ENCODE data around the gene LTB4R.
A peak's percentile ranks its signal among the peaks of the same experiment; 100 is the strongest.
"Not testable (repeated sequence)": the region's sequence is repeated elsewhere in the genome, so short reads cannot be mapped to it uniquely, and the experiment has no call there.

LTB4R gene

GRCh38 chr14:24325041-24325530, 13.8 kb downstream of the LTB4R start:
- no peak for DNase-seq (ENCODE audit: low read depth)

- no peak for DNase-seq (ENCODE audit: low read depth)
Measured at GRCh38 chr14:24325963-24326362, 14.7 kb downstream of the LTB4R start.

DNA sequence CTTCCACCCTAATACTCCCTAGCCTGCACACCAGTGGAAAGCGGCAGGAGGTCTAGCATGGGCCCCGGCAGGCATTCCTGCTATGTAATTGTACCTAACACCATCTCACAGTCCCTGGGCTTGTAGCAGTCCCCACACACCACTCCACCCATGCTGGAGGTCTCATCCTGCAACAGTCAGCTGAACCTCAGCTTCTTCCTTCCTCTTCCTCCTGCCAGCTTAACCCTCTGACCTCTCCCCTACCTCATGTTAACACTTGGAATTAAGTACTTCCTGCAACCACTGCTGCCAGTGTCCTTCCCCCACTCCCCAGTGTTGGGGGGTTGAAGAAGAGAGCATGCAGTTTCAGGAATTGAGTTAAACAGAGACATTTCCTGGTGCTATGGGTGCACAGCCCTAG, 16.0 kb downstream of the LTB4R start:
- DNase-seq (ENCODE audit: low read depth): no peak

DNA sequence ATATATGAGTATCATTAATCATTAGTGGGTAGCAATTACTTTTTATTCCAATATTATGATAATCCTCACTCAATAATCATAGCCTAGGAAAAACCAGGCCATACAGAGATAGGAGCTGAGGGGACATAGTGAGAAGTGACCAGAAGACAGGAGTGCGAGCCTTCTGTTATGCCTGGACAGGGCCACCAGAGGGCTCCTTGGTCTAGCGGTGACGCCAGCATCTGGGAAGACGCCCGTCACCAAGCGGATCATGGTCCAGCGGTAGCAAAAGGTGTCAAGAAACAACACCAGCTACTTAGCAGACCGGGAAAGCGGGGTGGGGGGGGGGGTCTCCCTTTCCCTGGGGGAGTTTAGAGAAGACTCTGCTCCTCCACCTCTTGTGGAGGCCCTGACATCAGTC, 16.6 kb downstream of the LTB4R start:
- not testable (repeated sequence) for DNase-seq (ENCODE audit: low read depth)

DNA sequence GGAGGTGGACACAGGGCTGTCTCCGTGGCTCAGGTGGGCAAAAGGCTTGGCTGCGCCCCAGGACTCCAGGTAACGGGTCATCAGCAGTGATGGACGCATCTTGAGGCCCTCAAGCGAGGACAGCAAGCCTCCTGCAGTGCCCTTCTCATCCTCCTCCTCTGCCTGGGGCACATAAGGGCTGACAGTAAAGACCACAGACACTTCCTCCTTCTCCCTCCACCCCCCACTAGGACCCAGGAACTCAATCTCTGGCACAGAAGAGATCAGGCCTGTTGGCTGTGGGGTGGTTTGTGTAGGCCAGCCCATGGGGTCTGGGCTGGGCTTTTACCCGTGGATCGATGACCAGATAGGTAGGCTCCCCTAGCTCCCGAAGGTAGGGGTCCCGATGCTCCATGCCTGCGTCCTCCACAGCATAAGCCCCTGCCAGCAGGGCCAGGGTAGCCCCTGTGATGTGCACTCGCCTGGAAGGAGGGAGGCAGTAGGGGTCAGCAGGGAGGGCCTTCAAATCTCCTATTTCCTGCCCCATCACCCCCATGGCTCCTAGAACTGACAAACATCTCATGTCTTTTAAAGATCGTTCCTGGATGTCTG, 17.9 kb downstream of the LTB4R start:
- no peak for DNase-seq (ENCODE audit: low read depth)

DNA sequence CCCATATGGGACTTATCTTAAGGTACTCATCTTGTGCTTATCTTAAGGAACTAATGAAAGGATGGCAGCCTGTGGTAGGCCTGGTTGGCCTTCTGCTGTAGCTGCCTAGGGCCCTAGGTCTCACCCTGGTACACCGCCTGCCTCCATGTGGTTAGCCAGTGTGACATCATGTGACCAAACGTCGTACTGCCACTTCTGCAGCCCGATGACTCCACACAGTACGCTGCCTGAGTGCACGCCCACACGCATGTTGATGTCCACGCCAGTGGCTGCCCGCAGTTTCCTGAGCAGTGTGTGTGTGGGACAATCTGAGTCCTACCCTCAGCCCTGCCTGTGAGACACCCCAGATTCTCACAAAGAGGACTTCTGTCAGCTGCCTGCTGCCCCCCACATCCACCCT, 18.4 kb downstream of the LTB4R start:
- peak; percentile 72 for DNase-seq (ENCODE audit: low read depth)

- DNase-seq (ENCODE audit: low read depth): no peak
Measured at GRCh38 chr14:24330973-24331674, 19.8 kb downstream of the LTB4R start.

DNA sequence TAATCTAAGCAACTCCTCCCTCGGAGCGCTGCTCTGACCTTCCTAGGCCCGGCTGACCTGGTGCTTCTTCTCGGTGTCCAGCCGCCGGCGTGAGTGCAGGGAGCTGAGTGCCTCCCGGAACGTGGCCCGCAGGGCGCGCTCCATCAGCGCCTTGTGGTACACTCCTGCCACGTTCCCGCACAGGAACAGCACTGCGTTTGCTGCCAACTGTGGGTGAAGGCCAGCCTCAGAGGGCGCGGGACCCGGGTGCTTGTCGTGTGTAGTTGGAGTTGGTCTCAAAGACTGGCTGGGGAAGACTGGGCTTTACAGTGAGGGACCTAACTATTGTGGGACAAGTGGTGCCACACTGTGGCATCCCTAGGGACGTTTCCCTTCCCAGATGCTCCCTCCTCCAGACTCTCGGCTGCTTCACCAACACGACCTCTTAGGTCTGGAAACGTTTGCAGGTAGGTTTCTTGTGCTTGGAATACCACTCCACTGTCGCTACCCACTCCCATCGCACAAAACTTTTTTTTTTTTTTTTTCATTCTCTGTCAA, 20.5 kb downstream of the LTB4R start:
- no peak for DNase-seq (ENCODE audit: low read depth)

- peak; percentile 59 for DNase-seq (ENCODE audit: low read depth)
Measured at GRCh38 chr14:24332268-24332993, 21.1 kb downstream of the LTB4R start.

DNA sequence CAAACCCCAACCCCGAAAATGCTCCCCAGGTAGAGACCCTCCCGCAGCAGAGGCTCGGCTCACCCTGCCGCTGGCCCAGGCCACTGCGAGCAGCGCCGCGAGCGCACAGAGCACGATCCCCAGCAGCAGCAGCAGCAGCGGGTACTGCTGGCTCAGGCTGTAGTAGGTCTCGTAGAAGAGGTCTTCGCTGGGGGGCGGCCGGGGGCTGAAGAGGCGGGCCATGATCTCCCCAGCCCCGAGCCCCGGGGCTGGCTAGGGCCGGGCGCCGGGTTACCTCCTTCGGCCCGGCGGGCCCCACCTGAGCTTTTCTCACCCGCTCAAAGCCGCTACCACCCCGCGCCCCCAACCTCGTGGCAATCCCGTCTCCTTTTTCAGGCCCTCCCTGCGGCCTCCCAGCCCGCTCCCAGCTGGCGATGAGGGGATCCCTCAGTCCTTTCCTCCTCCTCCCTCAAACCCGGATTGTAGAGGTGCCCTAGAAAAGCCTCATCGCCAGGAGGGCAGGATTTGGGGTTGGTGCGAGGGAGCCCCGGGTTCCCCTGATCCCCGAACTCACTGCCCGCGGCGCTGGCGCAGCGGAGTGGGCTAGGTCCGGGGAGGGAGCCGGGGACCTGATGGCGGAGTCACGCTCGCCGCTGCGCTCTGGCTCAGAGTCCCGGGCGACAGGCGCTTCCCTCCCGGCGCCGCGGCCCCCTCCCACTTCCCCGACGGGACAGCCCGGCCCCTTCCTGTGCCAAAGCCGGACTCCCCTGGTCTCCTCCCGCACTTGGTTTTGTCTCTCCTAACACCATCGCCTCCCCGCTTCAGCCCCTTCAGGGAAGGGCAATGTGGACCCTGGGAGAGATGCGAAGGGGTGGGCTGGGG, 23.4 kb downstream of the LTB4R start, which contains the start of gene ADCY4:
ADCY4 (minus strand) TSS at position 641 of the 861 bp plus-strand sequence; CDS start at position 222, 419 bp downstream.
- DNase-seq (ENCODE audit: low read depth): no peak

- peak; percentile 54 for DNase-seq (ENCODE audit: low read depth)
Measured at GRCh38 chr14:24335461-24336171, 24.3 kb downstream of the LTB4R start.

GRCh38 chr14:24337144-24337823, 26.0 kb downstream of the LTB4R start:
- DNase-seq (ENCODE audit: low read depth): no peak

- no peak for DNase-seq (ENCODE audit: low read depth)
Measured at GRCh38 chr14:24337824-24338175, 26.5 kb downstream of the LTB4R start.

- no peak for DNase-seq (ENCODE audit: low read depth)
Measured at GRCh38 chr14:24338843-24339242, 27.5 kb downstream of the LTB4R start.

DNA sequence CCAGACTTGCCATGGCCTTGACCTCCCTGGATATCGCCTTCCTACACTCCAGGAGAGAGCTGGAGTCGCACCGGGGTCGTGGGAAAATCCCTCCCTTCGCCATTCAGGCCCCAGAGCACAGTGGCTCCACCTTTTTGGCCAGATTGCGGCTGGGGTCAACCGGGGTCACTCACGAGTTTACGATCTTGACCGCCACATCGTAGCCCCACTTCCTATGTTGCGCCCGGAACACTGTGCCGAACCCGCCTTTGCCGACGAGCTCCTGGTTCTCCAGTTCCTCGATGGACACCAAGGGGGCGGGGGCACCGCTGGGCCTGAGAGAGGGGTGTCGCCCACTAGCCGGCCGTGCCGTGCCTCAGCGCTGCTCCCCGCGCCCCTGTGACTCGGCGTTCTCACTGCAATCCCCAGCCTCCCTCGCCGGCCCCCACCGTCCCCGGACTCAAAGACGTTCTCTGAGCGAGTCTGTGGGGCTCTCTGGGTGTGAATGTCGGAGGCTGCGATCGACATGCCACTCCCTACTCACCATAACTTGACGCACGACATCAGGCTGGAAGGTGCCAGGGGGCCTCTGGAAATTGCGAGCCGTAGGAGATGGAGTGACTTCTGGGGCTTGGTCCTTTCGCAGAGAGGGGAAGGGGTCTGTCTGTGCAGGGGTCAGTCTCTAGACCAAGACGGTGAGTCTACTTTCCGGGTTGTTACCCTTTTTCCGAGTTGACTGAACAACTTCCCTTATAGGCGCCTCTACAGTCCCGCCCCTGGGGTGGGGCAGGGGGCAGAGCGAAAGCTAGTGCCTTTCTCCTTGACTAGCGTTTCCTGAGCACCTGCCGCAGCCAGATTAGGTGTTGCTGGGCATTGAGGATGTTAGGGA, 28.2 kb downstream of the LTB4R start, which contains the start of gene RIPK3:
RIPK3 (minus strand) TSS at position 708 of the 868 bp plus-strand sequence; CDS start at position 543, 165 bp downstream.
- no peak for DNase-seq (ENCODE audit: low read depth)

DNA sequence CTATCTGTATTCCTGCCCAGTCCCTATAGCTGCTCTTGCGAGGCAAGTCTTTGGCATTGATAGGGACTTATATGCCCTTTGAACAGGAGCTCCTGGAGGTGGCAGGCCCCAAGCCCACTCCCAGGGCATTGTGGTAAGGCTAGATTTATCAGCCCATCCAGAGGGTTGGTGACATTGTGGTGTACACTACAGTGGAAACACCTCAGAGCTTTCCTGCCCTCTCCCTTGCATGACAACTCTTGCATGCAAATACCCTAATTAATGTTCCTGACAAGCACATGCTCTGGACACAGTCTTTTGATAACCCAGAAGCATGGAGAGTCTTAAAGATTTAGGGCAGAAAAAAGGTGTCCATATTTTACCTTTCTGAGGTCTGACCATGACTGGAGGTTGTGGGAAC, 29.3 kb downstream of the LTB4R start:
- no peak for DNase-seq (ENCODE audit: low read depth)

DNA sequence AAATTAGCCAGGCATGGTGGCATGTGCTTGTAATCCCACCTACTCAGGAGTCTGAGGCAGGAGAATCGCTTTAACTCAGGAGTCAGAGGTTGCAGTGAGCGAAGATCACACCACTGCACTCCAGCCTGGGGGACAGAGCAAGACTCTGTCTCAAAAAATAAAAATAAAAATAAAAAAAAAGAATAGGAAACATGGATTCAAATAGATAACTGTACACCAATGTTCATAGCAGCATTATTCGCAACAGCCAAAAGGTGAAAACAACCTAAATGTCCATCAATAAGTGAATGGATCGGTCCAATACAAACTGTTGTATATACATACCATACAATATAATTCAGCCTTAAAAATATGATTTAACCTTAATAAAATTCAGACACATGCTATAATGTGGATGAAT, 31.6 kb downstream of the LTB4R start:
- DNase-seq (ENCODE audit: low read depth): no peak

DNA sequence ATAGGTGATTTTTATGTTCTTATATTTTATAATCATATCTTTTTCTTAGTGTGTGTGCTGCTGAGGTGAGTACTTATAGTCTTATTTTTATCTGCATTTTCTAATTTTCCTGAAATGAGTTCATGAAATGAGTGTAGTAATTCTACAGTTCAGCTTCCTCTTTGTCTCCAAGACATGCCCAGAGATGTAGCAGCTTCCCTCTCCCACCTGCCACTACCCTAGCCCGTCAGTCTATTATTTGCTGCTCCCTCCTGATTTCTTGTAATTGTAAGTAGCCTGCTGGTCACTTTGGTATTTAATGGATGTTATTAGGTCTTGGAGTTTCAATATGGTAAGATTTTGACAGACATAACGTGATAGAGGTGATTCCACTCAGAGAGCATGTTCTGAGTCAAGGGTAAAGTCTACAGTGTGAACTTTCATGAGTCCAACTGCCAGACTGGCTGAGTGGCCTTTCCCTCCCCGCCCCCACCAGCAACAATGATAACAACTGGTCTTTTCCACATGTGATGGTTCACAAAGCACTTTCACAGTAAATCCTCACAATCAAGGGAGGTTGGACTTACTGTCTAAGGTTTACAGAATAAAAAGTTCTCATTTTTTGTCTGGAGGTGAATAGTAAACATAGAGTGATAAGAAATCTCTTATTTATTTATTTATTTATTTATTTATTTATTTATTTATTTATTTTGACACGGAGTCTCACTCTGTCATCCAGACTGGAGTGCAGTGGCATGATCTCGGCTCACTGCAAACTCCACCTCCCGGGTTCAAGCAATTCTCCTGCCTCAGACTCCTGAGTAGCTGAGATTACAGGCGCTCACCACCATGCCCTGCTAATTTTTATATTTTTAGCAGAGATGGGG, 32.7 kb downstream of the LTB4R start:
- no peak for DNase-seq (ENCODE audit: low read depth)

Data from CMK (cell line).